SK-N-SH (cell line): ENCODE data around the gene TPMT. TPM values are rescaled to one million over a fixed set of nuclear protein-coding genes. Genes with fewer than 3 reads are reported as not detected.

Experiments used
- CTCF ChIA-PET: fragments of 300-600, 350-600 bp; formaldehyde crosslinking; extraction: SDS; loops from one replicate; lab custom pipeline; 2021; lab: Yijun Ruan, JAX
- POLR2A ChIA-PET: fragments of 350-600 bp; sonication (Branson Sonifier 250); formaldehyde crosslinking; extraction: SDS; loops from one replicate; lab custom pipeline; 2020; ENCODE audit warnings: antibody characterized with exemption, inconsistent platforms; lab: Yijun Ruan, JAX
- DNase-seq: peaks from one replicate; pipeline ENCODE4 v3.0.0; 2012
- H2AFZ ChIP-seq: fragments of 200-600 bp; sonication (generic); 2 replicates; pipeline ENCODE4 v1.8.1; 2016; ENCODE audit warnings: antibody characterized with exemption, mild to moderate bottlenecking, low read depth
- H3F3A ChIP-seq: fragments of 200-600 bp; sonication (generic); replicated peaks from 2 replicates; pipeline ENCODE3; 2016; ENCODE audit warnings: antibody characterized with exemption, mild to moderate bottlenecking; ENCODE audit not compliant: insufficient read depth
- H3K27ac ChIP-seq, 2 experiments: fragments of 200-500 bp in 1 of 2; fragments of 200-600 bp in 1 of 2; sonication (Bioruptor generic) in 1 of 2; sonication (generic), shearing (Covaris generic) in 1 of 2; 2 replicates each; pipeline versions ENCODE4 v1.5.1 to v1.6.1; 2014 to 2016; ENCODE audit warnings: low read depth in 2 of 2, inconsistent platforms in 1 of 2, low read length in 1 of 2, mild to moderate bottlenecking in 1 of 2, mixed read lengths in 1 of 2
- H3K27me3 ChIP-seq: fragments of 200-600 bp; sonication (generic), shearing (Covaris generic); 2 replicates; pipeline ENCODE4 v1.6.1; 2016; ENCODE audit warnings: mixed run types; ENCODE audit not compliant: insufficient read depth
- H3K36me3 ChIP-seq, 2 experiments: fragments of 200-500 bp in 1 of 2; fragments of 200-600 bp in 1 of 2; sonication (Bioruptor generic) in 1 of 2; sonication (generic) in 1 of 2; replicated peaks in 1 of 2; 2 replicates each; pipeline versions ENCODE3 to v1.5.1; 2014 to 2016; ENCODE audit warnings: low read length in 1 of 2, mild to moderate bottlenecking in 1 of 2; ENCODE audit not compliant: insufficient read depth in 2 of 2, control insufficient read depth in 1 of 2
- H3K4me1 ChIP-seq, 2 experiments: fragments of 200-500 bp in 1 of 2; fragments of 200-600 bp in 1 of 2; sonication (Bioruptor generic) in 1 of 2; sonication (generic), shearing (Covaris generic) in 1 of 2; 2 replicates each; pipeline versions ENCODE4 v1.5.1 to v1.6.1; 2014 to 2016; ENCODE audit warnings: low read depth in 1 of 2, low read length in 1 of 2, mixed run types in 1 of 2; ENCODE audit not compliant: insufficient read depth in 2 of 2, control insufficient read depth in 1 of 2
- H3K4me2 ChIP-seq: fragments of 200-600 bp; sonication (generic), shearing (Covaris generic); 2 replicates; pipeline ENCODE4 v1.6.1; 2017; ENCODE audit warnings: mixed run types
- H3K4me3 ChIP-seq, 2 experiments: fragments of 200-500 bp in 1 of 2; fragments of 200-600 bp in 1 of 2; sonication (Bioruptor generic) in 1 of 2; sonication (generic), shearing (Covaris generic) in 1 of 2; 2 replicates each; pipeline versions ENCODE4 v1.5.1 to v1.8.1; 2014 to 2016; ENCODE audit warnings: low read depth in 2 of 2, inconsistent platforms in 1 of 2, low read length in 1 of 2, mild to moderate bottlenecking in 1 of 2, mixed read lengths in 1 of 2, moderate library complexity in 1 of 2
- H3K79me2 ChIP-seq: fragments of 200-600 bp; sonication (generic); 2 replicates; pipeline ENCODE4 v1.8.1; 2017; ENCODE audit warnings: mild to moderate bottlenecking; ENCODE audit not compliant: insufficient read depth
- H3K9ac ChIP-seq: fragments of 200-600 bp; sonication (generic); 2 replicates; pipeline ENCODE4 v1.6.1; 2017; ENCODE audit warnings: mixed run types
- H3K9me2 ChIP-seq: fragments of 200-600 bp; sonication (generic); 2 replicates; pipeline ENCODE4 v1.6.1; 2017; ENCODE audit warnings: mixed run types
- H3K9me3 ChIP-seq: fragments of 200-600 bp; sonication (generic); 2 replicates; pipeline ENCODE4 v1.6.1; 2017; ENCODE audit warnings: mixed run types, mild to moderate bottlenecking, moderate library complexity
- H4K20me1 ChIP-seq: fragments of 200-600 bp; sonication (generic); 2 replicates; pipeline ENCODE4 v1.6.1; 2017; ENCODE audit warnings: mild to moderate bottlenecking, mixed run types; ENCODE audit not compliant: insufficient read depth
- CHD2 ChIP-seq: fragments of 150-350 bp; IDR thresholded peaks from 2 replicates; pipeline ENCODE4 v1.6.1; 2018; ENCODE audit warnings: low read length; ENCODE audit not compliant: partially characterized antibody
- EP300 ChIP-seq, 2 experiments: IDR thresholded peaks; 2 replicates each; pipeline versions ENCODE4 v1.4.0 to v1.6.1; 2012; ENCODE audit warnings: borderline replicate concordance in 1 of 2, low read depth in 1 of 2, low read length in 1 of 2
- FOXJ3 ChIP-seq: sonication (generic); formaldehyde crosslinking; IDR thresholded peaks from 2 replicates; pipeline ENCODE4 v1.5.1; 2020; ENCODE audit warnings: mild to moderate bottlenecking, missing genetic modification reagents
- GATA2 ChIP-seq: sonication (generic); formaldehyde crosslinking; IDR thresholded peaks from 2 replicates; pipeline ENCODE4 v1.5.0; 2020; ENCODE audit warnings: mild to moderate bottlenecking, missing genetic modification reagents
- JUND ChIP-seq: IDR thresholded peaks from 2 replicates; pipeline ENCODE4 v1.4.0; 2012
- MXI1 ChIP-seq: IDR thresholded peaks from 2 replicates; pipeline ENCODE4 v1.6.1; 2012; ENCODE audit warnings: mild to moderate bottlenecking, low read depth, low read length, improper control_type of control experiment
- RXRA ChIP-seq: IDR thresholded peaks from 2 replicates; pipeline ENCODE4 v1.4.0; 2012; ENCODE audit warnings: low read depth, mild to moderate bottlenecking, borderline replicate concordance
- SIN3A ChIP-seq: IDR thresholded peaks from 2 replicates; pipeline ENCODE4 v1.6.1; 2012; ENCODE audit warnings: low read depth, mild to moderate bottlenecking, low read length, moderate library complexity, borderline replicate concordance
- TCF12 ChIP-seq: IDR thresholded peaks from 2 replicates; pipeline ENCODE4 v1.4.0; 2012
- TEAD4 ChIP-seq: IDR thresholded peaks from 2 replicates; pipeline ENCODE4 v1.4.0; 2012; ENCODE audit warnings: mild to moderate bottlenecking, borderline replicate concordance; ENCODE audit not compliant: insufficient read depth
- YY1 ChIP-seq: IDR thresholded peaks from 2 replicates; pipeline ENCODE4 v1.4.0; 2012; ENCODE audit warnings: low read depth, mild to moderate bottlenecking
- ZBTB33 ChIP-seq: IDR thresholded peaks from 2 replicates; pipeline ENCODE4 v1.4.0; 2012; ENCODE audit warnings: low read depth, borderline replicate concordance
- WGBS: methylation state at CpG from one replicate; pipeline ENCODE4 v1.1.6; 2017; ENCODE audit warnings: low lambda C conversion rate; 5-methylcytosine and 5-hydroxymethylcytosine counted together
- polyA plus RNA-seq, 3 experiments: library from polyadenylated mRNA; depleted of rRNA; stranded (reverse); fragments of >200 nt; gene quantifications; 2 replicates each; pipeline ENCODE4 v1.2.3, GENCODE V29; 2012
- TF ChIP-seq, protein P1 (sequence below): fragments of 150-350 bp; IDR thresholded peaks from 2 replicates; pipeline ENCODE4 v1.6.1; 2016; ENCODE audit warnings: mild to moderate bottlenecking, low read depth, low read length
- TF ChIP-seq, protein P2 (sequence below): fragments of 150-350 bp; IDR thresholded peaks from 2 replicates; pipeline ENCODE4 v1.6.1; 2017; ENCODE audit warnings: antibody characterized with exemption, low read length, low read depth, borderline replicate concordance
- TF ChIP-seq, protein P3 (sequence below): IDR thresholded peaks from 2 replicates; pipeline ENCODE4 v1.4.0; 2012; ENCODE audit warnings: low read depth

TPMT gene
- polyA plus RNA-seq, 1 of the 3 experiments (the other 2 are of a cell fraction), result 8.1 TPM

- no peak overlapping the region for H3K4me2 ChIP-seq
- no peak for TF ChIP-seq TCF12
- TF ChIP-seq TEAD4, result no peak
- TF ChIP-seq, protein P1, sequence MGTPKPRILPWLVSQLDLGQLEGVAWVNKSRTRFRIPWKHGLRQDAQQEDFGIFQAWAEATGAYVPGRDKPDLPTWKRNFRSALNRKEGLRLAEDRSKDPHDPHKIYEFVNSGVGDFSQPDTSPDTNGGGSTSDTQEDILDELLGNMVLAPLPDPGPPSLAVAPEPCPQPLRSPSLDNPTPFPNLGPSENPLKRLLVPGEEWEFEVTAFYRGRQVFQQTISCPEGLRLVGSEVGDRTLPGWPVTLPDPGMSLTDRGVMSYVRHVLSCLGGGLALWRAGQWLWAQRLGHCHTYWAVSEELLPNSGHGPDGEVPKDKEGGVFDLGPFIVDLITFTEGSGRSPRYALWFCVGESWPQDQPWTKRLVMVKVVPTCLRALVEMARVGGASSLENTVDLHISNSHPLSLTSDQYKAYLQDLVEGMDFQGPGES, result no peak
- no peak for TF ChIP-seq RXRA
- TF ChIP-seq MXI1, result no peak
- TF ChIP-seq, protein P2, sequence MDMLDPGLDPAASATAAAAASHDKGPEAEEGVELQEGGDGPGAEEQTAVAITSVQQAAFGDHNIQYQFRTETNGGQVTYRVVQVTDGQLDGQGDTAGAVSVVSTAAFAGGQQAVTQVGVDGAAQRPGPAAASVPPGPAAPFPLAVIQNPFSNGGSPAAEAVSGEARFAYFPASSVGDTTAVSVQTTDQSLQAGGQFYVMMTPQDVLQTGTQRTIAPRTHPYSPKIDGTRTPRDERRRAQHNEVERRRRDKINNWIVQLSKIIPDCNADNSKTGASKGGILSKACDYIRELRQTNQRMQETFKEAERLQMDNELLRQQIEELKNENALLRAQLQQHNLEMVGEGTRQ, result no peak
- no peak for TF ChIP-seq JUND
- no peak for TF ChIP-seq ZBTB33
- no peak for TF ChIP-seq YY1
- TF ChIP-seq, protein P3, sequence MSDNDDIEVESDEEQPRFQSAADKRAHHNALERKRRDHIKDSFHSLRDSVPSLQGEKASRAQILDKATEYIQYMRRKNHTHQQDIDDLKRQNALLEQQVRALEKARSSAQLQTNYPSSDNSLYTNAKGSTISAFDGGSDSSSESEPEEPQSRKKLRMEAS, result no peak
- TF ChIP-seq EP300 (IDR thresholded peaks at IDR 0.05; ENCODE audit: borderline replicate concordance in 1 of 2, low read depth in 1 of 2, low read length in 1 of 2), result no peak
- TF ChIP-seq, all 33 proteins: peak for 0
- Histone ChIP-seq H2AFZ (no peak overlapping the region), H3K9ac (no peak overlapping the region), H3F3A (no peaks in the 10 kb centered on the region), H3K4me3 (no peak overlapping the region), H3K9me2 (no peaks in the 10 kb centered on the region), H3K36me3 (peaks cover 15 to 25% of the 10 kb centered on the region in 2 experiments), H3K4me1 (no peaks in the 10 kb centered on the region), H3K79me2 (no peaks in the 10 kb centered on the region), H3K9me3 (no peaks in the 10 kb centered on the region), H4K20me1 (no peaks in the 10 kb centered on the region), H3K27me3 (no peaks in the 10 kb centered on the region), H3K27ac (no peak overlapping the region)
- ChIA-PET POLR2A (no interaction called here), CTCF (no interaction called here)
- DNase-seq, result no peak
- 91% methylated on average over 3 of the region's 3 CpGs for WGBS
These were observed 13.4 kb upstream of the TPMT start for GRCh38 chr6:18168264-18168663.

- ChIA-PET POLR2A (no interaction called here), CTCF (interaction anchor here (0.6 kb wide), 1 partner anchor 81 kb away, joined by 3 read pairs; no protein-coding TSS in a partner anchor)
- Histone ChIP-seq H3K4me1 (no peaks in the 10 kb centered on the region), H3K9me3 (no peaks in the 10 kb centered on the region), H3K27ac (no peak overlapping the region), H3K9me2 (no peaks in the 10 kb centered on the region), H3K27me3 (no peaks in the 10 kb centered on the region), H2AFZ (no peak overlapping the region), H3K9ac (no peak overlapping the region), H3K79me2 (no peaks in the 10 kb centered on the region), H3K4me2 (no peak overlapping the region), H3K4me3 (no peak overlapping the region), H3F3A (no peaks in the 10 kb centered on the region), H3K36me3 (peaks cover 12 to 32% of the 10 kb centered on the region in 2 experiments), H4K20me1 (no peaks in the 10 kb centered on the region)
- 90% methylated on average over 2 of the region's 2 CpGs for WGBS
- no peak for DNase-seq
- TF ChIP-seq ZBTB33 (no peak), TEAD4 (no peak), SIN3A (no peak), MXI1 (no peak), GATA2 (no peak), FOXJ3 (CRISPR knock-in tag) (no peak), YY1 (no peak), CHD2 (no peak)
- TF ChIP-seq, protein P1, result no peak
These were observed 11.6 kb upstream of the TPMT start for GRCh38 chr6:18166312-18167036.
